Stimulated activated CD4-positive, alpha-beta T cell treated with anti-CD3 and anti-CD28 coated beads, TNF-alpha, amount 100 ng/mL, for 1 hour (primary cell): ENCODE results near the gene AATK.
"Not testable (repeated sequence)": the region's sequence is repeated elsewhere in the genome, so short reads cannot be mapped to it uniquely, and the experiment has no call there.

Source experiments
- DNase-seq, 3 donors: peaks; one replicate each; pipeline ENCODE4 v3.0.0-alpha.2; 2020; ENCODE audit warnings: low read depth in 3 of 3, low spot score in 1 of 3

AATK gene

DNA sequence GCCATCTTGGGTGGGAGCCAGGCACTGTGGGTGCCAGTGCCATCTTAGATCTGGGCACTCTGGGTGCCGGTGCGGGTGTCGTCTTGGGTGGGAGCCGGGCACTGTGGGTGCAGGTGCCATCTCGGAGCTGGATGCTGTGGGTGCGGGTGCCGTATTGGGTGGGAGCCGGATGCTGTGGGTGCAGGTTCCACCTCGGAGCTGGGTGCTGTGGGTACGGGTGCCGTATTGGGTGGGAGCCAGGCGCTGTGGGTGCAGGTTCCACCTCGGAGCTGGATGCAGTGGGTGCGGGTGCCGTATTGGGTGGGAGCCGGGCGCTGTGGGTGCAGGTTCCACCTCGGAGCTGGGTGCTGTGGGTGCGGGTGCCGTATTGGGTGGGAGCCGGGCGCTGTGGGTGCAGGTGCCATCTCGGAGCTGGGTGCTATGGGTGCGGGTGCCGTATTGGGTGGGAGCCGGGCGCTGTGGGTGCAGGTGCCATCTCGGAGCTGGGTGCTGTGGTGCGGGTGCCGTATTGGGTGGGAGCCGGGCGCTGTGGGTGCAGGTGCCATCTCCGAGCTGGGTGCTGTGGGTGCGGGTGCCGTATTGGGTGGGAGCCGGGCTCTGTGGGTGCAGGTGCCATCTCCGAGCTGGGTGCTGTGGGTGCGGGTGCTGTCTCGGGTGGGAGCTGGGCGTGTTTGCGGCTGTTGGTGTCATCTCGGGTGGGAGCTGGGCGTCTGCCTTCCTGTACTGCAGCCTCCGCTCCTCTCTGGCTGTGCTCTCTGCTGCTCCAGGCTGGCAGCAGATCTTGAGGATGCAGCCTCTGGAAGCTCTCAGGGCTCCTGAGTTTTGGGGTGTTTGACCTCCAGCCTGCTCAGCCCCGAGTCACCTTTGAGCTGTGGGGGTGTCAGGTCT is 87.8 kb downstream of the AATK start:
- not testable (repeated sequence) for DNase-seq

DNA sequence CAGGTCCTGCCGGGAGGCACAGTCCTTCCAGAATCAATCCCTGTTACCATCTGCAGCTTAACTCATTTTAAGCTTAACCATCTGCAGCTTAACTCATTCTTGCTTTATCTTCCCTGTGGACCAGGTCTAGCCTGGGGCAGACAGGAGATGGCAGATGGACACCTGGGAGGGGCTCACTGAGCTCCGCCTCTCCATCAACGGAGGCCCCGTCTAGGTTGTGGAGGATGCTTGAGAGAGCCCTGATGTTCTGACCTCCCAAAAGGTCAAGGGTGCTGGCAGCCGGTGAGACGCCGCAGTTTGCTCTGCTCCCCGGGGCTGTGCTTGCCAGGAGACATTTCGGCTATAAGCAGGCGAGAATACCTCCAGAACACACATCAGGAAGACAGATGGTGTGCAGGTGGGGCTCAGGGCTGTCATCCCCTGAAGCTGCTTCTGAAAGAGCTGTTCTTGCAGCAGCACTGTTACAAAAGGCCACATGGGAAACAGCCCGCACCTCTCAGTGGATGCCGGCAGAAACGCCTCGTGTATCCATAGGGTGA is 89.8 kb downstream of the AATK start:
- no peak for DNase-seq

DNA sequence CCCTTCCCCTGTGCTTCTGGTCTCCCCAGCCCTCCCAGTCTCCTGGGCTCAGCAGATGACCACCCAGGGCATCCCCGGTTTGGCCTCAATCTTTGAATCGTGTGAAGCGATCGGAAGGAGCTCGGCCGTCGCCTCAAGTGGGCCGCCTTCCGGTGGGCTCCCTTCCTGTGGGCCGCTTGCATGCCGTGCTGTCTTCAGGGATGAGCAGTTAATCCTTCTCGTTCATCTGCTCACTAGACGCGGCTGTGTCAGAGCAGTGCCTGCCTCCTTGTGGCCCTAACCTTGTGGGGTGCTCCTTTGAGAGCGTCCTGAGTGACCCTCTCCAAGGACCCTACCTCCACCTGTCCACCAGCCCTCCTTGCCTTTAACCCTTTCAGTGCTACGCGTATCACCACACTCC is 90.7 kb downstream of the AATK start:
- DNase-seq, result no peak

DNA sequence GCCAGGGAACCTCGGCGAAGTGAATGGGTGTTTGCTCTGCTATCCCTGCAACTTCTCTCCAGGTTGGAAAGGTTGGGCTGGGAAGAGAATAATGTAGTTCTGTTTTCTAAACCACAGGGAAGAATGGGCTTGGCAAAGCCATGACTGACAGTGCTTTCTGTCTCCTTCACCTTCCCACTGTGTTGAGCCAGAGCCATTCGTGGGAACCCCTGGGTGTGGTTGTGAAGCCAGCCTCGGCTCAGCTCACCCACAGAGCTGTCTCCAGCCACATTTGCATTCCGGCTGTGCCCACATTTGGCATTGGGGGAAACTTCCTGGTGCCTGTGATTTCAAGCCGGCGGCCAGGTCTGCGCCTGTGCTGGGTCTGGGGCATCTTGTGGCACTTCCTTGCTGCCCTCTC is 91.1 kb downstream of the AATK start:
- DNase-seq, result no peak

DNA sequence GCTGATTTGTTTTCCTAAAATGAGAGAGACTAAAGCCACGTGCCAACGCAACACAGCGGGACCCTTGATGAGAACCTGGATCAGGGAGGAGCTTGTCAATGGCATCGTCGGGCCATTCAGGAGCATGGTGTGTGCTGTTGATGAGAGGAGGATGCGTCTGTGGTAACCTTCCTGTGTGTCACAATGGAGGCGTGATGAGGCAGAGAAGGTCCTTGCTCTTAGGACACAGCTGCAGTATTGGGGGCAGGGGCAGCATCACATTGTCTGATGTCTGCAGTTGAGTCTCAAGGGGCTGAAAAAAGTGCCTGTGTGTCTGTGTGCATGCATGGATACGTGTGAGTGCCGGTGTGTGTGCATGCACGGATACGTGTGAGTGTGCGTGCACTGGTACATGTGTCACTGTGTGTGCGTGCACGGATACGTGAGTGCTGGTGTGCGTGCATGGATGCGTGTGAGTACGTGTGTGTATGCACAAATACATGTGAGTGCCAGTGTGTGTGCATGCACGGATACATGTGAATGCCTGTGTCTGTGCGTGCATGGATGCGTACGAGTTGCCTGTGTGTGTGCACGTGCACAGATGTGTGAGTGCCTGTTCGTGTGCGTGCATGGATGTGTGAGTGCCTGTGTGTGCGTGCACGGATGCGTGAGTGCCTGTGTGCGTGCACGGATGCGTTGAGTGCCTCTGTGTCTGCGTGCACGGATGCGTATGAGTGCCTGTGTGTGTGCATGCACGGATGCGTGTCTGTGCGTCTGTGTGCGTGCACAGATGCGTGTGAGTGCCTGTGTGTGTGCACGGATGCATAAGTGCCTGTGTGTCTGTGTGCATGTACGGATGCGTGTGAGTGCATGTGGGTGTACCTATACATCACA is 91.8 kb downstream of the AATK start:
- no peak for DNase-seq

DNA sequence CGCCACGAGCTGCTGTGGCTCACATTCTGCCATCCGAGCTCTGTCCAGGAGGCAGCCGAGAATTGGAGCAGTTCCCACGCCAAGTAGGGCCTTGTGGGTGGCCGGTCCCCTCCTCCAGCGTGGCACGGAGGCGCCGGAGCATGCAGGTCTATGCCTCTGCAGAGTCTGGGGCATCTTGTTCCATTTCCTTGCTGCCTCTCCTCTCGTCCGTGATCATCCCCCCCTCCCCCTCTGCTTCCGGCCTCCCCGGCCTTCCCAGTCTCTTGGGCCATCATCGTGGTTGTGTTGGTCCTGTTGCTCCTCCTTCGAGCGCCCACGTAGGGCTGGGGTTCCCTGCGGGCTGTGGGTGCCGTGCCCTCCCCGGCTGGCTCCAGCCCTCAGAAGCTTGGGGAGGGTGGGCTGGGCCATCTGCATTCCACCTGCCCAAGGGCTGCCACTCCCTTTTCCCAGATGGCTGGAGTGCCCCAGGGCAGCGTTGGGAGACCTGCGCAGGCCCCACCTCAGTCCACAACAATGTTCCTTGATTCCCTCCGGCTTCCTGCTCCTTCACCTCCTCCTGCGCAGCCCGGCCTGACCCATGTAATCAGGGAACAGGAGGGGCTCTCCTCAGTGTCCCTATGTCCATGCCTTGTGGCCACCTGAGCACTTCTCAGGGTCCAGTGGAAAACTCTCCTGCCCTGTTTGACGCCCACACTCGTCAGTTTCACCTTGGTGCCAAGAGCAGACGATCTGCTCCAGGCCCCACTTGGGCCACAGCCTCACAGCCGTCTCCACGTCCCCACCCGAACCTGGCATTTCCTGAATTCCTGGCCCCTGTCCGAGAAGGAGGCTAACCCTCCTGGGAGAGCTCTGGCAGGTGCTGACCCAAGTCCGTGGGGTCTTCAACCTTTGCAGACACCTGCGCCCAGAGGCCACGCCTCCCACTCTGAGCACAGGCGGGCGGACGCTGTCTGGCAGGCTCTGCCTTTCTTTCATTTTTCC is 94.0 kb downstream of the AATK start:
- DNase-seq, result no peak

DNA sequence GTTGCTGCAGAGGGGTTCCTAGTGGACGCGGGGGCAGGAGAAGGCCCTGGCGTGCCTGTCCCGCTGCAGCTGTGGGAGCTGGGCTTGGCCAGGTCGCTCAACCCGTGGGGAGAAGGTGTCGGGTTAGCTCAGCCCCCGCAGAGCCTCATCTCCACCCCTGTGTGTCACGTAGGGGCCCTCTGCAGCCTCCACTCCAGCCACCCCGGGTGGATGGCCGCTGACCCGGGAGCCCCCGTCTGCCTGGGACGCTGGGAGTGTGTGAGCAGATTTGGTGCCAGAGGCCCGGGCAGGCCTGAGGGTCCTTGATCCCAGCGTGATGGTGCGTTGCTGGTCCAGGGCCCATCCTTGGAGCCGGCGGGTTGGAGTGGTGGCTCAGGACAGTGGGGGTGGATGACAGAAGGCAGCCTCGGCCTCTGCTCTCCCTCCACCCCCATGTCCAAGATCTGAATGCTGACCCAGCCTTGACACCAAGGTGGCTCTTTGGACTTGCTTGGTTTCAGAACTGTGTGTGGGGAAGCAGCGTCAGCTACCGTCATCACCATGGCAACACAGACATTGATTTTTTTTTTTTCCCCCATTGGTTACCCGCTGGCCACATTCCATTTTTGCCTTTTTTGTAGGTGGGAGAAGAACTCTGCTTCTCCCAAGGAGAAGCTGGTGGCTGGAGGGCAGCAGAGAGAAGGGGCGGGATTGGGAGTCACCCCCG is 95.3 kb downstream of the AATK start:
- no peak for DNase-seq

DNA sequence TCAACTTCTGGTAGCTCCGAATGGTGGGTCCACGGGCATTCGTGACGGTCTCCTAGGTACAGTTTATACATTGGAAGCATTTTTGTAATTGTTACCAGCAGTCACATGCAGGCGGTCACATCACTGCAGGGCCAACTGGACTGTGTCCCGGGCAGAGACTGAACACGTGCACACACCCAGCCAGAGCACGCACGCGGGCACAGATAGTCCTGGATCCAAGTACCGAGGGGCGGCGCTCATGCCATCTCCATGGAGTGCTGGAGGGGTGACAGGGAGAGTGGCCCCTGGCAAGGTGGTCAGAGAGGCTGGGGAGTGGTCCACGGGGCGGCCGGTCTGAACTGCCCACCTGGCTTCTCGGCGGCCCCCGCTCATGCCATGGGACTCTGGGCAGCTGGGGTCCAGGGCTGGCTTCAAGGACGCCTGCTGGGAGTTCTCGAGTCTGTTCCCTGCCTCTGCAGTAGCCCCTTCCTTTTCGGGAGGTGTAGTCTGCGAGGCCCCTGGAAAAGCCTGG is 96.8 kb downstream of the AATK start:
- DNase-seq, result no peak

DNA sequence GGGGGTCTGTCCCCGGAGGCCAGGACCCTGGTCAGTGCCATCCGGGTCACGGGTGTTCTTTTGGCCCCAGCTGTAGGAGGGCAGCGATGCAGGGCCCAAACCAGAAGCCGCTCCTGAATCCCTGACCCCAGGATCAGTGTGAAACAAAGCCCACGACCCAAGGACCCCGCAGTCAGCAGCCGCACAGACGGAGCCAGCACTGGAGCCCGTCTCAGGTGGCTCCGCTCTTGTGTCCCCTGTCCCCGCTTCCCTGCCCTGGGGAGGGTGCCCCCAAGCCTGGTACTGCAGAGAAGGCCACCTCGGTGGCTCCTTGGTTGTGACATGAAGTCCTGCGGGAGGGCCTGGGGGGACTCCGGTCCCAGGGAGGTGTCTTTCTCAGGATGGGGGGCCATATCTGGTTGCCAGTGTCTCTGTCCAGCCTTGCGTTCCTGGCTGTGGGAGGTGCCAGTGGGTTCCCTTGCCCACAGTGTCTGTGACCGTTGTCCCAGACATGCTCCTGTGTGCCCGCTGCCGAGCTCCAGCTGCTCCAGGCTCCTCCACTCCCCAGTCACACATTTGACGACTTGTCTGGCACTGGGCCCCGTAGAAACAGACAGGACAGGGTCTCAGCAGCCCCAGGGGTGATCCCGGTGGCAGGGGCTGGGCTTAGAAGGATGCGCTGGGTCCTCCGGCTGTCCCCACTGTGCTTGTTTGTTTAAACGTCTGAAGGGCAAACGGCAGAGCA is 97.4 kb downstream of the AATK start:
- no peak for DNase-seq

DNA sequence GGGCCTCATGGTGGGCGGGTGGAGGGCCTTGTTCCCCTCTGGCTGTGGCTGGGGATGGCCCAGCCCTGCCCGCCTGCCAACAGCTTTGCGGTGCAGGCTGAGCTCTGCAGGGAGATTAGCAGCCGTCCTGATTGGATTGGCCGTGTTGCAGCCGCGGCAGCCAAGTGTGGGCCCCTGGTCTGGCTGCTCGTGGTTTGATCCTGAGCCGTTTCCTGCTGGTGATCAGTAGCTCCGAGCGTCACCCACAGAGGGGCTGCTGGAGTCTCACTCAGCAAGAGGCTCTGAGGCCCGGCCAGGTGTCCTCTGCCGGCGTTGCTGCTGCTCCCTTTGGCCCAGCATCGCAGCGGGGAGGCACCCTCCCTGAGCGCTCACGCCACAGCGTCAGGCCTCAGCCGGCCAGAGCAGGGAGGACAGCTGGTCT is 98.6 kb downstream of the AATK start:
- no peak for DNase-seq
